HG03457 (cell line): ENCODE results near the gene KIF26B.
"Not testable (repeated sequence)": the region's sequence is repeated elsewhere in the genome, so short reads cannot be mapped to it uniquely, and the experiment has no call there.

Source experiments
- ATAC-seq: cut with Tn5 transposase; IDR thresholded peaks from one replicate; pipeline ENCODE4 v1.9.1; 2021; ENCODE audit warnings: moderate number of reproducible peaks; ENCODE audit not compliant: unreplicated experiment

KIF26B gene

DNA sequence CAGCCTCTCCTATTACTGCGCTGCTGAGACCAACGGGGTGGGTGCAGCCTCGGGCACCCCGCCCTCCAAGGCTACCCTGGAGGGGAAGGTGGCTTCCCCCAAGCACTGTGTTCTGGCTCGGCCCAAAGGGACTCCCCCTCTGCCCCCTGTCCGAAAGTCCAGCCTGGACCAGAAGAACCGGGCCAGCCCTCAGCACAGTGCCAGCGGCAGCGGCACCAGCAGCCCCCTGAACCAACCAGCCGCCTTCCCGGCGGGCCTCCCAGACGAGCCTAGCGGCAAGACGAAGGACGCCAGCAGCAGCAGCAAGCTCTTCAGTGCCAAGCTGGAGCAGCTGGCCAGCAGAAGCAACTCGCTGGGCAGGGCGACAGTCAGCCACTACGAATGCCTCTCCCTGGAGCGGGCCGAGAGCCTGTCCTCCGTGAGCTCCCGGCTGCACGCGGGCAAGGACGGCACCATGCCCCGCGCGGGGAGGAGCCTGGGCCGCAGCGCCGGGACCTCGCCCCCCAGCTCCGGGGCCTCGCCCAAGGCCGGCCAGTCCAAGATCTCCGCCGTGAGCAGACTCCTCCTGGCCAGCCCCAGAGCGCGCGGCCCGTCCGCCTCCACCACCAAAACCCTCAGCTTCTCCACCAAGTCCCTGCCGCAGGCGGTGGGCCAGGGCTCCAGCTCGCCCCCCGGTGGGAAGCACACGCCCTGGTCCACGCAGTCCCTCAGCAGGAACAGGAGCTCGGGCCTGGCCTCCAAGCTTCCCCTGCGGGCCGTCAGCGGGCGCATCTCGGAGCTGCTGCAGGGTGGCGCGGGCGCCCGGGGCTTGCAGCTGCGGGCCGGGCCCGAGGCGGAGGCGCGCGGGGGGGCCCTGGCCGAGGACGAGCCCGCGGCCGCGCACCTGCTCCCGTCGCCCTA, 533.1 kb downstream of the KIF26B start:
- ATAC-seq = no peak

DNA sequence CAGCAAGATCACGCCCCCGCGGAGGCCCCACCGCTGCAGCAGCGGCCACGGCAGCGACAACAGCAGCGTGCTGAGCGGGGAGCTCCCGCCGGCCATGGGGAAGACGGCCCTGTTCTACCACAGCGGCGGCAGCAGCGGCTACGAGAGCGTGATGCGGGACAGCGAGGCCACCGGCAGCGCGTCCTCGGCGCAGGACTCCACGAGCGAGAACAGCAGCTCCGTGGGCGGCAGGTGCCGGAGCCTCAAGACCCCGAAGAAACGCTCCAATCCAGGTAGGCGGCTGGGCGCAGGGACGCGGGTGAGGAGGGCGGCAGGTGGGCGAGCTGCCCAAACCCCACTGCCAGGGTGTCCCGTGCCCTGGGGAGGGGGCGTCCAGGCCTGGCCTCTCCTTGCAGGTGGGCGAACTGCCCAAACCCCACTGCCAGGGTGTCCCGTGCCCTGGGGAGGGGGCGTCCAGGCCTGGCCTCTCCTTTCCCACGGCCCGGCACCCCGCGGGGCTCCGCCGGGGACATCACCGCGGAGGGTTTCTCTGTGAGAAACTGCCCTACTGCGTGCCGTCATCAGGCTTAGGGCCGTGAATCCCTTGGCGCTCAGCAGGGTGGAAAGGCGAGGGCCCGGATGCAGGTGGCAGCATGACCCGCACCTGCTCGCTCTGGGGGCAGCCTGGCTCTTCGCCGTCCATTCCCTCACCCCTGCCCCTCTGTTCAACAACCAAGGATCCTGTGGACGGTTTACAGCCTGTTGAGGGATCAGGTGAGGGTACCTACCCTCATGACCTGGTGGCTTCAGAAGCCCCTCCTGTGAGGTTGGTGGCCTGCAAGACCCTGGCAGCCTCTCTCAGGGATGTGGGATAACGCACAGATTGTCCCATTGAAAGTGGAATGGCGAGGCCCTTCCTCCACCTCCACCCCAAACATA, 534.0 kb downstream of the KIF26B start:
- no peak for ATAC-seq

DNA sequence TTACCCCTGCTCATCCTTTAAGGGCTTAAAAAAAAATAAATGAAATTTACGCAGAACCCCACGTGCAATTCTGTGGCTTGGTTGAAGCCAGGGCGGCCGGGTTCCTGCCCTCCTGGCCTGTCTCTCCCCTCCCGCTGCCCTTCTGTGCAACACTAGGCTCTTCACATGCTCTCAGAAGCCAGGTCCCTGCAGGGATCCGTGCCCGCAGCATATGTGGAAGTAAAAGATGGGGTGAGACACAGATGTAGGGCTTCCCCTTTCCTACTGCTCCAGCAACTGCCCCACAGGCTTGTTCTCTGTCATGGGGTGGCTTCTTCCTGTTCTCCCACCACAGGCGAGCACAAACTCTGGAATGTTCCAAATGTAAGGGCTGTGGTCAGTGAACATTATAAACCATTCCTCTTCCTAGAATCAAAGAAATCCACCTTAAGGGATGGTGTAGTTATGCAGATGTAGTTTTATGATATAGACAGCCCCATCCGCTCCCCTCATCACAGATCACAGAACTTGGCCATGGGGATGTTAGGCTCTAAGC, 535.4 kb downstream of the KIF26B start:
- no peak for ATAC-seq

DNA sequence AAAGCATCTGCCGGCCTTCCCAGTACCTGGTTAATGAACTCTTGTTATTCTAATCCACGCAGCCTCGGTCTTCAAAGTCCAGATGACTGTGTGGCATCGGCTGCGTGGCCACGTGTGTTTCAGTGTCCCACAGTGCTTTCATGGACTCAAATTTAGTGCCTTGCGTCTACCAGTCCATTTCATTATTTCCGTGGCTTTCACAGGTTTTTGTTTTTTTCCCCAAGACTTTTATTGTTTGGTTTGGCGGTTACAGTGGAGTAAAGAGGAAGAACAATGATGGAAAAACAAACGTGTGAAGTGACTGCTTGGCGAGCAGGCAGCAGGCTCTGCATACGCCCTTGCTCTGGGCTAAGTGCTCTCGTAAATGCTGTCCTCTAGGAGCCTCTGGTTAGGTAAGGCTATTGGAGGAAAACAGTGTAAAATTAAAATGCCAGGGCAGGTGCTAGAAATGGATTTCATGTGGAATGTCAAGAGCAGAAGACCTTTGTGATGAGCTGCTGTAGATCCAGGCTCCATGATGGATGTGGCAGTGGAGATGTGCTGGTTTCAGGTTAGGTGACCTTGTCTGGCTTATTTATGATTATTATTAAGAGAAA, 536.3 kb downstream of the KIF26B start:
- no peak for ATAC-seq

DNA sequence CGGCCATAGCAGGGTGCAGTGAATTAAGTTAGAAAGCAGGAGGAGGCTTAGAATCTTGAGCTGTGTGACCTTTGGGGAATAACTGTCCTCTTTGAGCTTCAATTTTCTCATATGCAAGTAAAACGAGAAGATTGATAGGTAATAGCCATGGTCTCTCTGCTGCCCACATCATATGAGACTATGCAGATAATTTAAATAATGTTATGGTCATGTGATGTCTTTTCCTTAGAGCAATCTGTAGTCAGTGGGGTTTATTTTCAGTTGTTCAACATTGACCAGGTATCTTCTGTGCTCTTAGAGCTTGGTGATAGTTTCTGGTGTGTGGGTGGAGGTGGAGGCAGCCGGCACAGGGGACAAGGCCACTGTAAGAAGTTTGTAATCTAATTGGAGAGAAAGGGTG, 537.1 kb downstream of the KIF26B start:
- no peak for ATAC-seq

DNA sequence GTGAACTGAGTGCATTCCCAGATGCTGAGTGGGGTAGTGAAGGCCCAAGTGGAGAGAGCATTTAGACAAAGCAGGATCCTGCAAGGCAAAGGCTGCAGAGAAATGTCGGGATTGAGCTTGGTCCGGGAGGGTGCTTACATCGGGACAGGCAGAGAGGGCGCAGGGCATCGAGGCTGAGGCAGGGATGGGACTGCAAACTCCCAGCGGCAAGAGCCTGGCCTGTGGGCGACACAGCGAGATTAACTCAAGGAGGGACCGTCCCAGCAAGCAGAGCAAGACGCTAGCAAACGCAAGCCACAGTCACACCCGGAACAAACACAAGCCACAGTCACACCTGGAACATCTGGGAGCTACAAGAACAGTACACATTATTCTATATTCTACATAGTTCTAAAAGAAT, 537.5 kb downstream of the KIF26B start:
- no peak for ATAC-seq

DNA sequence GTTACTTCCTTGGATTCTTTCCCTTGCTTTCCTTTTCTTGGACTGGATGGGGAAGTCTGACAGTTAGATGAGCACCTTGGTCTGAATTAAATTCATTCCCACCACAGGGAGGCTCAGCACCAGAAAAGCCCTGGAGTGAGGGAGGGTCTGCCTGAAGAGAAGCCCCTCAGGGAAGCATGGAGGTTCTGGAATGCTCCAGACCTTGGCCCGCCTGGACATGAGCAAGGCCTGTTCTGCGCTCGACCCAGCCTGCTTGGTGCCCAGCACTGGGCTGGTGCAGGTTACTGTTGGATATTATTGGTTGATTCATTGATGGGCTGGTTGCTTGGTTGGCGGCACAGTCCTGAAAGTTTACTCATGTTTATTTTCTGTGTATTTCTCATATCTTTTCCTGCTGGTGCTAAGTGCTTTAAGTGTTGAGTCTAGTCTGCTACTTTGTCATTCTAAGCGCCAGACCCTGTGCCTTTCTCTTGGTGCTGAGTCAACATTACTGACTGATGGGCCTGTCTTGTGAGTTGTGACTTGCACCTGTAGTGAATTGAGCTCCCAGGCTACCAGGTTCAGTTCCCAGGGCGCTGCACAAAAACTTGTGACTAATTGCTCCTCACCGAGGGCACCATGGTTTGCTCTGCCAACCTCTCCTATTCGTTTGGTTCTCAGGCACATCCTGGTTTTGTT, 538.5 kb downstream of the KIF26B start:
- no peak for ATAC-seq

DNA sequence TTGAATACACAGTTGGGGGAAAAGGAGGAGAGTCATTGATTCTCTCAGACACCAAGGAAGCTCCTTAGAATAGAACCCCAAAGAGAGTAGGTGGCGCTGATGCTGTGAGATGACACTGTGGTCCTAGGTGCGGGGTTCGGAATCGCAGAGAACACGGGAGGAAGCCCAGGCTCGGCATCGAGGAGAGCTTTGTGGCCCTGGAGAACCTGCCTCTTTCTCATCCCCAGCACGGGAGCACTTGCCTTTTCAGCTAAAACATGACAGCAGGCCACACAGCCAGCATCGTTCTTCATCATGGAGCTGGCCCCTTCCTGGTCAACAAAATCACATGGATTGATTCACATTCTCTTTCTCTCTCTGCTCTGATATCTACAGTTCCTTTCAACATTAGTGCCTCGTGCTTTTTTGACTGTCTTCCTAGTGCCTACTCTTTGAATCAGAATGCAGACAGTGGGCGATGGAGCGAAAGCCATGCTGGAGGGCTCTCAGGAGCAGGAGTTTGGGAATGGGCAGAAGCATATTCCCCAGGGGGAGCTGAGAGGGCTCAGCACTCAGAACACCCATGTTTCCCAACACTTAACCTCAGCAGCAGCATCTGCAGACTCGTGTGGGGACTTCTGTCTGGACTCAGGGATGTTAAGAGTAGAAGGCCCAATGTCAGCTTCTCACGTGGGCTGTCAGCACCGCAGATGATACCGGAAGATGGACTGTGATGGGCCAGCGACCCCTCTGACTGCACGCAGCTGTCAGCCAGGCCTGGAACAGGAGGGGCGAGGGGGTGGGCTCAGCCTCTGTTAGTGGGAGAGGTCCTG, 539.4 kb downstream of the KIF26B start:
- no peak for ATAC-seq

DNA sequence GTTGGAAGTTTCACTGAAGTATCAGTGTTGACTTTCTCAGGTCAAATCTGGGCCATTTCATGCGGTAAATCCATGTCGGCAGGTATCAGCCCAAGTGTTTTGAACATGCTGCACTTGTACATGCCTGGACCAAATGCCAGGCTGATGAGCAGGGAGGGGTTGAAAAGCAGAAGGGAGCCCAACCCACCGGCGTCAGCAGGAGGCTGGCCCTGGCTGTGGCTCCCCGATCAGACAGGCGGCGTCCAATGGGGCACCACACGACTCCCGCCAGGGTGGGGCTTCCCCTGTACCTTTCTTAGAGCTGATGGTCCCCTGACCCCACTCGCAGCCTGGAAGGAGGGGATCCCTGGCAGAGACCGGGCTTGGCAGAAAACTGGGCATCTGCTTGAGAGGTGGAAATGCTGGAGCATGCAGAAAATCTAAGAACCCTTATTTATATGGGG, 540.0 kb downstream of the KIF26B start:
- ATAC-seq = no peak

DNA sequence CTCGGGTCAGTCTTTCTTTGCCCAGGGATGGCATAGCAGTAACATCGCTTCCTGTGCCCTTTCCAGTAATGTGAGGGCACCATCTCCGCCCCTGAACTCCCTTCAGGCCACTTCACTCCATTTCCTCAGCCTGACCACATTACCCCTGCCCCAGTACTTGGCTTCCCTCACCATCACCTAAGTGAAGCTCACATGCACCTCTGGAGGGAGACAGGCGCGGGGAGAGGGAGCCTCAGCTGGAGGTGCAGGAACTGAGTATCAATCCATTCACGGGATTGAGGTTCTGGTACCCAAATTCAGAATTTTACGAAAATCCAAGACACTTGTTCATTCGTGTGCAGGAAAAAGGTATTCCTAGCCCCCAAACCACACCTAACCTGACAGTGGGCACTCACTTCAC, 540.4 kb downstream of the KIF26B start:
- no peak for ATAC-seq

DNA sequence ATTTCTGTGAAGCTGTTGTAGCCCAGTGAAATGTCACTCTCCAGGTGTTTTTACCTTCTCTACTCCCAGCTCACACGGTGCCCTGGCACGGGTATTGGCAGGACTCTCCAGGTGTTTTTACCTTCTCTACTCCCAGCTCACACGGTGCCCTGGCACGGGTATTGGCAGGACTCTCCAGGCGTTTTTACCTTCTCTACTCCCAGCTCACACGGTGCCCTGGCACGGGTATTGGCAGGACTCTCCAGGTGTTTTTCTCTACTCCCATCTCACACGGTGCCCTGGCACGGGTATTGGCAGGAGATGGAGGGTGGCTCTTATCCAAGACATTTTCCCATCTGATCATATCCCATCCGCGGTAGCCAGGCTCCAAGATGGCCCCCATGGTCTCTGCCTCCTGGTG, 540.9 kb downstream of the KIF26B start:
- not testable (repeated sequence) for ATAC-seq

DNA sequence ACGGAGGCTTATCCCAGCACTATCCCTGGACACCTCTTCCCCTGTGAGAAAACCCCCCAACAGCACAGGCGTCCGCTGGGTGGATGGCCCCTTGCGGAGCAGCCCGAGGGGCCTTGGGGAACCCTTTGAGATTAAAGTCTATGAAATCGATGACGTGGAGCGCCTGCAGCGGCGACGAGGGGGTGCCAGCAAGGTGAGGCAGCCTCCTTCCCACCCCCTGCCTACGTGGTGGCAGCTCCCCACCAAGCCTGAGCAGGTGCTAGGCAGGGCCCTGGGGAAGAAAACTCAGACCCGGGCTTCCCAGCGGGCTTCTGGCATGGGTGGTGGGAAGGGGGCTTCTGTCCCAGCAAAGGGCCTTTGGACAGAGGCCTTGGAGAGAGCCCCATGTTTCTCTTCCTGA, 543.3 kb downstream of the KIF26B start:
- ATAC-seq = no peak

DNA sequence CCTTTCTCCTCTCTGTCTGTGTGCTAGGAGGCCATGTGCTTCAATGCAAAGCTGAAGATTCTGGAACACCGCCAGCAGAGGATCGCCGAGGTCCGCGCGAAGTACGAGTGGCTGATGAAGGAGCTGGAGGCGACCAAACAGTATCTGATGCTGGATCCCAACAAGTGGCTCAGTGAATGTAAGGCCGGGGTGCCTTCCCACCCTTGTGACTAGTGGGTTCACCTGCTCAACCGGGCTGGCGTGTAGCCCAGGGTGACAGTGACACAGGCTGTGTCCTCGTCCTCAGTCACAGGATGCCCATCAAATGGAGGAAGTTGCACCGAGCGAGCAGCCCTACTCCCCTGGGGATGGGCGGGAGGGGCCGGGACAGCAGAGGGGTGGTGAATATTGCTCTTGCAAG, 544.1 kb downstream of the KIF26B start:
- no peak for ATAC-seq

DNA sequence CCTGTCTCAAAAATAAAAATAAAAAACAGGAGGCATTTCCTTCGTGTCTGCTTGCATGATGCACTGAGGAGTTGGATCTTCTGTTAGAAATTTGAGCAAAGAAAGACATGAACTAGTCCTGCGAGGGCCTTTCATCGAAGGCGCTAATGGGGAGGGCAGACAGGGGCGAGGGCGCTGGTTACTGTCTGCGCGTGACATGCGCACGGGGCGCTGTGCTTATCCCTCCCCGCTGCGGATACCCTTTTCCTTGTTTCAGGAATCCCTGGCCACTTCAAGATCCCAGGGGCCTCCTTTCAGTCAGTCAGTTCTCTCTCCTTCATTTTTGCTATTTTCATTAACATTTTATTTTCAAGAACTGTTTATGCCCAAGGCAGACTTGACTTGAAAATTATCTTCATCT, 545.8 kb downstream of the KIF26B start:
- ATAC-seq = no peak

DNA sequence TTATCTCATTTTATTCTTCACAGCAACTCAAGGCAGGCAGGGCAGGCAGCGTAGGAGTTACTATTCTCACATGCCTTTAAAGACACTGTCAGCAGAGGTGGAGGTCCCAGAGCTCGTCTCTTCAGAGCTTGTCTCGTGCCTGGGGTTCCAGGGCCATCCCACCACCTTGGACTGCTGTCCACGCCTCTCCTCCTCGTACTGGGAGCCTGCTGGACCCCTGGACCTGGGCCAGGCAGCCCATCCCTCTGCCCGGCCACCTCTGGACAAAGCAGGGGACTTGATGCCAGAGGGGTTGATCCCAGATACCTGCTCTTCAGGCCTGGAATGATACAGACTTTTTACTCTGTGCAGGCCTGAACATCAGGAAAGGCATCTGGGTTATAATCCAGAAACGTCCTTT, 546.8 kb downstream of the KIF26B start:
- ATAC-seq = no peak

DNA sequence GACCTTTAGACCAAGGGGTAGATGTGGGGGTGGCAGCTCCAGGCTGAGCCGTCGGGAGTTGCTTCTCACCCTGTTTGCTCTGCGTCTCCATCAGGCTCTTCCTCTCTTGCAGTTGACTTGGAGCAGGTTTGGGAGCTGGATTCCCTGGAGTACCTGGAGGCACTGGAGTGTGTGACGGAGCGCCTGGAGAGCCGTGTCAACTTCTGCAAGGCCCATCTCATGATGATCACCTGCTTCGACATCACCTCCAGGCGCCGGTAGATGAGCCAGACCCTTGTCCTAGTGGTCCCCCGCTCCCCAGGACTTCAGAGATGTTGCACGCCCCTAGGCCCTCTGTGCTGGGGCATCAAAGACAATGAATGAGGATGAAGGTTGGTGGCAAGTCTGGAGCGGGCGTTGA, 547.6 kb downstream of the KIF26B start:
- ATAC-seq = no peak

DNA sequence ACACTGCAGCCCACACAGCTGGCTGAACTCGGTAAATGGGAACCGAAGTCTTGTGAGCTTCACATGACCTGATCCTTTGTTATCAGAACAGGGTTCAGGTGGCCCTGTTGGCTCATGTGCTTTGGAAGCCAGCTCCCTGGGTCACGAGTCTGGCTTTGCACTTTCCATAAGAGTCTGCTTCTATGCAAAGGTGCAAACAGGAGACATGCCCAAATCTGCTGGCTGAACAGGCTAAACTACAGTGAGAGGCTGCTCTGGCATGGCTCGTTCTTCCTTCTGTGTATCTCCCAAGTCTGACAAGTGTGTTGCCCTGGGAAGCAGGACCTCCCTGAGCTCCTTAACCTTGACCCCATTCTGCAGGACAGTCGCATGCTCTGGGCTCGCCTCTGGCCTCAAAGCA, 549.6 kb downstream of the KIF26B start:
- ATAC-seq = no peak

DNA sequence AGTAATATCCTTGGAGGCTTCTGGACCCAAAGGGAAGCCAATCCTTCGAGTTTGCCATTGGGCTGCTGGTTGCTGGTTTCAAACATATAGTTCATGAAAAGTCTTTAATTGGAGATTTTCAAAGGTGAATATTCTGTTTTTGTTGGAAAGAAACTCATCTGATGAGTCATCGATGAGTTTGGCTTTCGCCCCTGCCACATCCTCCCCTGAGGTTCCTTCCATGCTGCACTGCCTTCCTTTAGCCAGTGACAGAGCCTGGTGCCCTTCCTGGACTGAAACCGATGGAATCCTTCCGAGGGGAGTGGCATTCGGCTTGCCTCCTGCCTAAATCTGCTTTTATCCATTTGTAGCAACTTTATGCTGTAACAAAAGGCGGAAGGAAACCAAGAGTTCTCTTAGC, 550.0 kb downstream of the KIF26B start:
- no peak for ATAC-seq

DNA sequence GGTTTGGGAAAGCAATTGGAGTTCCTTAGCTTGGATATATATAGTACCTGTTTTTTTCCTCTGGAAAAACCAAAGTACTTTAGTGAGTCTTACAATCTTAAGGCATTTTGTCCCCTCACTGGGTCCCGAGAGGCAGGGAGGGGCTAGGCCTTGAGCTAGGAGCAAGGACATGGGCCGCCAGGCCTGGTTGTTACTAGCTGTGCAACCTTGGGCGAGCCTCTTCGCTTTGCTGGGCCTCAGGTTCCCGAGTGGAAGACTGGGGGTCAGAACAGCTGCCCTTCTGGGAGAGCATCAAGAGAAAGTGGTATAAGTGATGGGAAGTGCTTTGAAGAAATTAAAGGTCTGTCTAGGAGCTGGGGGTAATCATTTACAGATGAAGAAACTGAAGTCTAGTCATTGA, 553.2 kb downstream of the KIF26B start:
- ATAC-seq = no peak
